ENCODE data around the gene PGAP1.

PGAP1 gene

GRCh38 chr2:196967116-196967515 lies 40.6 kb upstream of the PGAP1 start:
- Histone ChIP-seq H3K36me3 (ENCODE audit: insufficient read depth, low read length) (no peaks in the 10 kb centered on the region), H3K9ac (ENCODE audit: low read depth, low read length, poor library complexity, severe bottlenecking) (no peak overlapping the region), H2AFZ (ENCODE audit: low read length) (no peak overlapping the region), H3K9me2 (replicated peaks; ENCODE audit: low read depth, low read length) (no peaks in the 10 kb centered on the region), H3K4me1 (ENCODE audit: insufficient read depth, low read length, poor library complexity, severe bottlenecking) (peaks cover 6% of the 10 kb centered on the region), H3K27me3 (ENCODE audit: insufficient read depth, low read length, poor library complexity, severe bottlenecking) (no peaks in the 10 kb centered on the region), H3K4me2 (ENCODE audit: low read depth, low read length, poor library complexity, severe bottlenecking) (no peak overlapping the region), H3K4me3 (ENCODE audit: low read length, poor library complexity, severe bottlenecking) (no peak overlapping the region), H4K20me1 (ENCODE audit: insufficient read depth, low read length, poor library complexity, severe bottlenecking) (no peaks in the 10 kb centered on the region), H3F3A (ENCODE audit: low read depth) (no peaks in the 10 kb centered on the region), H3K9me3 (ENCODE audit: insufficient read depth, low read depth, low read length) (no peaks in the 10 kb centered on the region), H3K79me2 (ENCODE audit: insufficient read depth, low read length) (no peaks in the 10 kb centered on the region)
- TF ChIP-seq EZH2phosphoT487 (IDR thresholded peaks at IDR 0.05; ENCODE audit: borderline replicate concordance) = no peak
- TF ChIP-seq CTCF (conservative IDR thresholded peaks at IDR 0.05; ENCODE audit: low read length) = no peak

- no peaks in the 10 kb centered on the region for H3K79me2 ChIP-seq (ENCODE audit: insufficient read depth, low read length)
- no peak overlapping the region for H2AFZ ChIP-seq (ENCODE audit: low read length)
- H3F3A ChIP-seq (ENCODE audit: low read depth) = no peaks in the 10 kb centered on the region
- no peak overlapping the region for H3K9ac ChIP-seq (ENCODE audit: low read depth, low read length, poor library complexity, severe bottlenecking)
- H3K36me3 ChIP-seq (ENCODE audit: insufficient read depth, low read length) = no peaks in the 10 kb centered on the region
- H3K9me2 ChIP-seq (replicated peaks; ENCODE audit: low read depth, low read length) = no peaks in the 10 kb centered on the region
- no peaks in the 10 kb centered on the region for H3K9me3 ChIP-seq (ENCODE audit: insufficient read depth, low read depth, low read length)
- no peaks in the 10 kb centered on the region for H4K20me1 ChIP-seq (ENCODE audit: insufficient read depth, low read length, poor library complexity, severe bottlenecking)
- no peak overlapping the region for H3K4me2 ChIP-seq (ENCODE audit: low read depth, low read length, poor library complexity, severe bottlenecking)
- H3K4me3 ChIP-seq (ENCODE audit: low read length, poor library complexity, severe bottlenecking) = no peak overlapping the region
- H3K27me3 ChIP-seq (ENCODE audit: insufficient read depth, low read length, poor library complexity, severe bottlenecking) = no peaks in the 10 kb centered on the region
- H3K4me1 ChIP-seq (ENCODE audit: insufficient read depth, low read length, poor library complexity, severe bottlenecking) = peaks cover 12% of the 10 kb centered on the region
- no peak for TF ChIP-seq CTCF (conservative IDR thresholded peaks at IDR 0.05; ENCODE audit: low read length)
- no peak for TF ChIP-seq EZH2phosphoT487 (IDR thresholded peaks at IDR 0.05; ENCODE audit: borderline replicate concordance)
These were observed 39.6 kb upstream of the PGAP1 start for GRCh38 chr2:196966061-196966460.

- Histone ChIP-seq H3K9me2 (replicated peaks; ENCODE audit: low read depth, low read length) (no peaks in the 10 kb centered on the region), H3K9ac (ENCODE audit: low read depth, low read length, poor library complexity, severe bottlenecking) (no peak overlapping the region), H3K4me2 (ENCODE audit: low read depth, low read length, poor library complexity, severe bottlenecking) (no peak overlapping the region), H2AFZ (ENCODE audit: low read length) (no peak overlapping the region), H3K9me3 (ENCODE audit: insufficient read depth, low read depth, low read length) (no peaks in the 10 kb centered on the region), H3K4me3 (ENCODE audit: low read length, poor library complexity, severe bottlenecking) (no peak overlapping the region), H3K27me3 (ENCODE audit: insufficient read depth, low read length, poor library complexity, severe bottlenecking) (no peaks in the 10 kb centered on the region), H3K4me1 (ENCODE audit: insufficient read depth, low read length, poor library complexity, severe bottlenecking) (peaks cover 12% of the 10 kb centered on the region), H3K79me2 (ENCODE audit: insufficient read depth, low read length) (no peaks in the 10 kb centered on the region), H3F3A (ENCODE audit: low read depth) (no peaks in the 10 kb centered on the region), H3K36me3 (ENCODE audit: insufficient read depth, low read length) (no peaks in the 10 kb centered on the region), H4K20me1 (ENCODE audit: insufficient read depth, low read length, poor library complexity, severe bottlenecking) (no peaks in the 10 kb centered on the region)
- TF ChIP-seq EZH2phosphoT487 (IDR thresholded peaks at IDR 0.05; ENCODE audit: borderline replicate concordance) = no peak
These were observed 39.1 kb upstream of the PGAP1 start for GRCh38 chr2:196965651-196966050.

- Histone ChIP-seq H3K9ac (ENCODE audit: low read depth, low read length, poor library complexity, severe bottlenecking) (no peak overlapping the region), H3K36me3 (ENCODE audit: insufficient read depth, low read length) (no peaks in the 10 kb centered on the region), H3K79me2 (ENCODE audit: insufficient read depth, low read length) (no peaks in the 10 kb centered on the region), H3K9me2 (replicated peaks; ENCODE audit: low read depth, low read length) (no peaks in the 10 kb centered on the region), H3K9me3 (ENCODE audit: insufficient read depth, low read depth, low read length) (no peaks in the 10 kb centered on the region), H3K4me2 (ENCODE audit: low read depth, low read length, poor library complexity, severe bottlenecking) (no peak overlapping the region), H3K27me3 (ENCODE audit: insufficient read depth, low read length, poor library complexity, severe bottlenecking) (no peaks in the 10 kb centered on the region), H3K4me3 (ENCODE audit: low read length, poor library complexity, severe bottlenecking) (no peak overlapping the region), H3F3A (ENCODE audit: low read depth) (no peaks in the 10 kb centered on the region), H2AFZ (ENCODE audit: low read length) (no peak overlapping the region), H3K4me1 (ENCODE audit: insufficient read depth, low read length, poor library complexity, severe bottlenecking) (peaks cover 12% of the 10 kb centered on the region), H4K20me1 (ENCODE audit: insufficient read depth, low read length, poor library complexity, severe bottlenecking) (no peaks in the 10 kb centered on the region)
- TF ChIP-seq CTCF (conservative IDR thresholded peaks at IDR 0.05; ENCODE audit: low read length) = no peak
- no peak for TF ChIP-seq EZH2phosphoT487 (IDR thresholded peaks at IDR 0.05; ENCODE audit: borderline replicate concordance)
These were observed 37.5 kb upstream of the PGAP1 start for GRCh38 chr2:196963961-196964360.

Measured in Loucy (cell line).